UCSD-AML1 (cell line): Measurements from ENCODE around the gene MAD1L1.
A peak's percentile ranks its signal among the peaks of the same experiment; 100 is the strongest.

Experiments
- DNase-seq: peaks from one replicate; lab custom pipeline; 2025; ENCODE audit not compliant: unreplicated experiment; lab: John Stamatoyannopoulos, UW

Gene MAD1L1

GRCh38 chr7:2242541-2243429 is 10.0 kb upstream of the MAD1L1 start:
- DNase-seq: peak; percentile 34

- DNase-seq: peak; percentile 71
Observed at GRCh38 chr7:2241580-2242540, 9.1 kb upstream of the MAD1L1 start, which contains the start of the genes MRM2 and NUDT1. Gene MRM2, minus strand, starts transcription at chr7:2242205. Its CDS starts 36 bp downstream, at chr7:2242169. Gene NUDT1, plus strand, starts transcription at chr7:2242226. Its CDS starts 2,349 bp downstream, at chr7:2244575.

DNA sequence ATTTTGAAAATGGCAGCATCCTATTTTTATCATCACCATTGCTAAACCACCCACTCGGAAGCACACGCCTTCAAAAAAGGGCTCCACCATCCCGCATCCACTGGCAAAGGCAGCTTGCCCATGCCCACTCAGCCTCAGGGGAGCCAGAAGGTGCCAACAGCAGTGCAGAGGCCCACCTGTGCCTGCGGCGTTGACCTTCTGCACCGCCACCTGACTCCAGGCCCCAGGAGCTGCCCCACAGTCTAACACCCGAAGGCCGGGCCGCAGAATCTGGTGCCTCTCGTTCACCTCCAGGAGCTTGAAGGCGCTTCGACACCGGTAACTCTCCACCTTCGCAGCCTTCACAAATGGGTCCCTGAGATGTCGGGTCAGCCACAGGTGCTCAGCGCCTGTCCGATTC is 6.5 kb upstream of the MAD1L1 start:
- no peak for DNase-seq

DNA sequence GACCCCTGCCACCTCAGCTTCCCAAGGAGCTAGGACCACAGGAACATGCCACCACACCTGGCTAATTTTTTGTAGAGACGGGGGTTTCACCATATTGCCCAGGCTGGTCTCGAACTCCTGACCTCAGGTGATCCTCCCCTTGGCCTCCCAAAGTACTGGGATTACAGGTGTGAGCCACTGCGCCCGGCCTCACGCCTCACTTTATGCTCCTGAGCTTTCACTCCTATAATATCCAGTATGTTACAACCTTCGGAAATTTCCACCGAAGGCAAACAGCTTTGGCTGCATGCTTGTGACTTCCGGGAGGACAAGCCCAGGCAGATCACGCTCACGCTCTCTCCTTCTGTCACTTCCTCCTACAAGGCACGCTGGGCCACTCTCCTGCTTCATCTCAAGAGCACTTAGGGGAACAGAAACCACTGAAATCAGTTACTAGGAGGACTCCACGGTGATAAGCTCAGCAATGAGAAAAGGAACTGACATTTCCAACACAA is 4.4 kb upstream of the MAD1L1 start:
- peak; percentile 15 for DNase-seq

- DNase-seq: no peak
Observed at GRCh38 chr7:2233926-2234325, 1.2 kb upstream of the MAD1L1 start.

DNA sequence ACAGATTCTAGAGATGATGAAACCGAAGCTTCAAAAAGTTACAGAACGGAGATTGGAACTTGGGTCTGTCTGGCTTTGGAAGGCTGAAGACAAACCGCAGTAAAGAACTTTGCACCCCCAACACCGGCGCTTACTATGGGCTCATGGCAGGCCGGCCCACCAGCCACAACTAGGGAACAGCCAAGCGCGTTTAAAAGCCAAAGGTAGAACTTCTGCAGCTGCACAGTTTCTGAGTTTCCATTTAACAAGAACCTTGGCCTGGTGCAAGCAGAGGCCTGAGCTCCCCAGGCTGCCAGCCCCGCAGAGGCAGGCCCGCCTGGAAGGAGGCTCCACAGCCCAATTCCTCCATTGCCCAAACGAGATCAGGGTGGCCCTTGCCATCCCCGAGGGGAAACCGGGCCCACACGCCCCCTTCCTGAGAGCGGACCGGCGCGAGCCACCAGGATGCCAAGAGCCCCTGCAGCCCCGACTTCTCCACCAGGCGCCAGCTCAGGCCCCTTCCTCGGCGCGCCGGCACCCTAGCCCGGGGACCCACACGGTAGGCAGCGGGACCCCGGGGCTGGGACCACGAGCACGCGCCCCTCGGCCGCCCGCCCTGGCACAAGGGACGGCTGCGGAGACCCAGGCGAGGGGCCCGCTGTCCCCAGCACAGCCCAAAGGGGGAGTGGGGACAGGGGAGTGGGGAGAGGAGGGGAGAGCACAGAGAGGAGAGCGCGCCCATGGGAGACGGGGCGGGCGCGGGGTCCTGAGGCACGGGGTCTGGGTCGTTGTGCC is 566 bp downstream of the MAD1L1 start:
- peak; percentile 13 for DNase-seq

GRCh38 chr7:2230882-2231281 is 1.9 kb downstream of the MAD1L1 start:
- no peak for DNase-seq

DNA sequence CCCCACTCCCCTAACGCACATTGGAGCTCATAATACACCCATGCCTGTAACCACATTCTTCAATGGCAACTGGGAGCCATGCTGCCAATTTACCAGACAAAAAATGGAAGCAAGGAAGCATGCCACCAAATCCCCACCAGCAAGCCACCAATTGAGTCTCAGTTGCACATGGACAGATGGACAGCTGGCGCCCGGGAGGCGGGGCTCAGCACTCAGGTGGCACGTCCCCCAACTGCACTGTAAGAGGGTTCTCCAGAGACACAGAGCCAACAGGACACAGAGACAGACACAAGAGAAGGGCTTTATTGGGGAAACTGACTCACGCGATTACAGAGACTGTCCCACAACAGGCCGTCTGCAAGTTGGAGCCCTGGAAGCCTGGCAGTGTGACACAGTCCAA is 2.5 kb downstream of the MAD1L1 start:
- no peak for DNase-seq

- no peak for DNase-seq
Observed at GRCh38 chr7:2229467-2229866, 3.3 kb downstream of the MAD1L1 start.

- DNase-seq: no peak
Observed at GRCh38 chr7:2228921-2229320, 3.8 kb downstream of the MAD1L1 start.

DNA sequence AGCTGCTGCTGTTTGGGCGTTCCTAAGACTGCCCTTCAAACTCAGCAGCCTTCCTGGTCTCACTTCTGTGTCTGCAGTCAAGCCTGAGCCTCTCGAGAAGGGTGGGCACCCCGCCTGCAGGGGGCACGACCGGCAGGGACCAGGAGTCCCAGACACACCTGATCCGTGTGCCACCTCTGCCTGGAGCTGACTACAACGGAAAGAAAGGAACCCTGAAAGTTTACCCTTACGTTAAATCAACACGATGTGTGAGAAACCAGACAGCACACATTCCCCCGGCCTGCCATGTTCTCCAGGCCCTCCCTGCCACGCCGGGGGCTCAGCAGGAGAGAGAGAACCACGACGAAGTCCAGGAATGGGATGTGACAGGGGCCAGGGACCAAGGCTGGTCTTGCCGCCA is 5.0 kb downstream of the MAD1L1 start:
- DNase-seq: no peak

DNA sequence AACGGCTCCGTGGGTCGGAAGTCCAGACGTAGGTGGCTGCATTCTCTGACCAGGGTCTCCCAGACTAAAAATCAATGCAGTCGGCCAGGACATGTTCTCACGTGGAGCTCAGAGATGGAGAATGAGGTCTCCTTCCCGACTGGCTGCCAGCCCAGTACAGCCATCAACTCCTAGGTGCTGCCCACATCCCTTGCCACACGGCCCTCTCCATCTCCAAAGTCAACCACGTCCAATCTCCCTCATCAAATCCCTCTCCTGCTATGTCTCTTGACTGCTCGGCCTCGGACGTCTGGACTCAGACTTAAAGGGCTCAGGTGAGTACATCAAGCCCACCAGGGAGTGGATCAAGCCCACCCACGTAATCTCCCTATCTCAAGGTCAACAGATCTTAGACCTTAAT is 6.9 kb downstream of the MAD1L1 start:
- no peak for DNase-seq

DNA sequence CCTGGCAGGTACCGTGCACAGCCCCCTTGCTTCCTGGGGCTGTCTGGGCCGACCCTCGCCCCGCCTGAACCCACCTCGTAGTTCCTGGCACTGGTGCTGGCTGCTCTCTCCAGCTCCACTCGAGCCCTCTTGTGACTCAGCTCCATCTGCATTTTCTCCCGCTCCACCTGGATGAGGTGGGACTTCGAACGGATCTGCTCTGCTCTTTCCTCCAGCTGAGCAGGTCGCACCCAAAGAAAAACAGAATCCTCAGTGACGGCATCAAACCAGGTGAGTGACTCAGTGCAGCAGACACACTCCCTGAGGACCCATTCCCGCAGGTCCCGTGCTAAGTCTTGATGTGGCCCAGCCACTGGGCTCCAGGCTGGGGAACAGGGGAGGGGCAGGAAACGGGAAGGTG is 7.4 kb downstream of the MAD1L1 start:
- no peak for DNase-seq

DNA sequence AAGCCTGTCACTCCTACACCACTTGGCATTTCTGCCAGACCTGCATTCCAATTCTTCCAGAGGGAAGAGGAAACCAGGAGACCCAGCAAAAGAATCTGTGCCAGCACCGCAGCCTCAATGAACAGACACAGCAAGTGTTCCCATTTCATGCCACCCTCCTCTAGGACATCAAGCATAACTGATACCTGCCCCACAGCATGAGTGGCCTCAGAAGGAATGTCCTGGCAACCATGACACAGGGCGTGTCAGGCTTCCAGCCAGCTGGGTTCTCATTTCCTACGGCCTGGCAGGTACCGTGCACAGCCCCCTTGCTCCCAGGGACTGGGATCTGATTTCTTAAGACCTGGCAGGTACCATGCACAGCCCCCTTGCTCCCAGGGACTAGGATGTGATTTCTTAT is 7.8 kb downstream of the MAD1L1 start:
- DNase-seq: no peak

GRCh38 chr7:2224491-2224928 is 8.2 kb downstream of the MAD1L1 start:
- no peak for DNase-seq

- no peak for DNase-seq
Observed at GRCh38 chr7:2223321-2223720, 9.4 kb downstream of the MAD1L1 start.

DNA sequence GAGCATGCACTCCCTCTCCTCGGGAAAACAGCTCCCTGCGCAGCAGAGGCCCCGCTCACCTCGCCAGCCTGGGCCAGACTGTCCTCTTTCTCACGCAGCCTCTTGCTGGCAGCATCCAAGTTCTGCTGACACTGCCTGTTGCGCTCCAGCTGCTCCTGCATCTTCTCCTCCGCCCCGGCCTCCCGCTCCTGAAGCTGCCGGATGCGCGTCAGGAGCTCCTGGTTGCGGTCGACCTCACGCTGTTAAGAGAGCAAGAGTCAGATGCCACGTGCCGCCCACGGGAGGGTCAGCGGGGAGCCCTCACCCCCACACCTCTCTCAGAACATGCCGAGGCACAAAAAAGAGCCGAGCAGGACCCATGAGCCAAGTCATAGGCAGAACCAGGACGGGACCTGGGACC is 10.2 kb downstream of the MAD1L1 start:
- no peak for DNase-seq

DNA sequence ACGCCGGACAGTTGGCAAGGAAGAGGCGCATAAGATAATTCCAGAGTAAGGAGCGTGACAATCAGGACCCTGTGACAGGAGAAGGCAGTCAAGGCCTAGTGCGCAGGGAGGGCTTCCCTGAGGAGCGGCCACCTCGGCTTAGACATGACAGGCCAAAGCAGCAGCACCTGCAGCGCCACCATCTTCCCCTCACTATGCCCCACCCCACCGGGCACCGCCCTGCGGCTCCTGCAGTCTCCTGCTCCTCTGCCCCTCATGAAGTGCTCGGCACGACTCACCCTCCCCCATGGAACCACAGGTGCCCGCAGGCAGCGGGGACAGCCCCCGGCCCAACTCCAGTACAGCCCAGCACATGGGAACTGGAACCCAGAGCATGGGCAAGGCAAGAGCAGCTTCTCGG is 11.8 kb downstream of the MAD1L1 start:
- DNase-seq: no peak

GRCh38 chr7:2220506-2220905 is 12.2 kb downstream of the MAD1L1 start:
- no peak for DNase-seq

DNA sequence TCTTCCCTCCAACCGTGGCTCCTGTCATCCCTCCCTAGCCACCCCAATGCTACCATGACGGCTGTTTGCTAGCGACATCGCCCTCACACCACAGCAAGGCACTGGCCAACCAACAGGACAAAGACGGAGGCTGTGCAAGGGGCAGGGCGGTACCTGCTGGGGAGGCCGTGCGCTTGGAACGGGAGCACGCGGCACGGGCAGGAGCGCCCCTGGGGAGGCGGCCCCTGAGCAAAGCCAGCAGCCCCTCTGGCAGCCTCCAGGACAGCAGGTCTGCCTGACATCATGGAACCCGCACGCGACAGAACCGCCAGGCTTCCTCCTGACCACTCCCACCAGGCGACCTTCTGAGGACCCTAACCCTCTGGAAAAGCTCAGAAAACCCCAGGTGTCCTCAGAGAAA is 12.7 kb downstream of the MAD1L1 start:
- no peak for DNase-seq

DNA sequence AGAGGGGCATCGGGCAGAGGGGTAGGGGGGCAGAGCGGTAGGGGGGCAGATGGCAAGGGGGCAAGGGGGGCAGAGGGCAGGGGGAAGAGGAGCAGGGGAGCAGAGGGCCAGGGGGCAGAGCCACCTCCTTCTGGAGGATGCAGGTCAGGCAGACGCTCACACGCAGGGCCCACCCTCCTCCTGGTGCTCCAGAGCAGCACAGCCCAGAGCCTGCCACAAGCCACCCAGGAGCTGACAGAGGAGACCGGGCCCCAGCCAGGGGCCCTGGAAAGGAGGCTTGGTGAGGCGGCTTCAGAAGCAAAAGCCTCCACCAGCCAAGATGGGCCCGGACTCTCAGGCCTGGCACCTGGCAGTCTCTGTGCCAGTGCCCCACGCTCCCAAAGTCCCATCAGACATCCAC is 13.1 kb downstream of the MAD1L1 start:
- no peak for DNase-seq
